HepG2 (cell line): ENCODE data around the gene SRF. TPM values are rescaled to one million over a fixed set of nuclear protein-coding genes. Genes with fewer than 3 reads are reported as not detected.

Experiments
- BHLHE40 ChIP-seq: IDR thresholded peaks from 2 replicates; pipeline ENCODE4 v1.6.1; 2011; ENCODE audit warnings: low read length, improper control_type of control experiment
- ELF4 ChIP-seq: sonication (generic); formaldehyde crosslinking; IDR thresholded peaks from 2 replicates; pipeline ENCODE4 v1.5.0; 2020; ENCODE audit warnings: missing genetic modification reagents, mild to moderate bottlenecking, moderate library complexity, borderline replicate concordance
- KDM3A ChIP-seq: IDR thresholded peaks from 2 replicates; pipeline ENCODE4 v1.6.1; 2018; ENCODE audit warnings: low read depth, missing compliant biosample characterization
- KDM4B ChIP-seq: sonication (generic); formaldehyde crosslinking; IDR thresholded peaks from 2 replicates; pipeline ENCODE4 v1.4.0; 2020; ENCODE audit warnings: missing genetic modification reagents
- KLF12 ChIP-seq: sonication (generic); formaldehyde crosslinking; IDR thresholded peaks from 2 replicates; pipeline ENCODE4 v1.4.0; 2020; ENCODE audit warnings: missing genetic modification reagents, borderline replicate concordance
- MIER3 ChIP-seq: IDR thresholded peaks from 2 replicates; pipeline ENCODE4 v1.6.1; 2016; ENCODE audit warnings: missing compliant biosample characterization, borderline replicate concordance
- PCBP1 ChIP-seq: fragments of 200-400 bp; formaldehyde crosslinking; IDR thresholded peaks from 2 replicates; pipeline ENCODE4 v1.6.1; 2017; ENCODE audit warnings: mild to moderate bottlenecking, low read depth, low read length, borderline replicate concordance
- PHF8 ChIP-seq: sonication (generic); formaldehyde crosslinking; IDR thresholded peaks from 2 replicates; pipeline ENCODE4 v1.5.0; 2020; ENCODE audit warnings: missing genetic modification reagents
- POLR2AphosphoS5 ChIP-seq: IDR thresholded peaks from 2 replicates; pipeline ENCODE4 v1.6.1; 2012; ENCODE audit warnings: low read depth, low read length
- RAD21 ChIP-seq: fragments of 450-650 bp; formaldehyde crosslinking; IDR thresholded peaks from 2 replicates; pipeline ENCODE4 v1.5.0; 2020; ENCODE audit warnings: mild to moderate bottlenecking
- SMAD9 ChIP-seq: sonication (generic); formaldehyde crosslinking; IDR thresholded peaks from 2 replicates; pipeline ENCODE4 v1.5.1; 2020; ENCODE audit warnings: mild to moderate bottlenecking, missing genetic modification reagents
- SNRNP70 ChIP-seq: fragments of 200-400 bp; formaldehyde crosslinking; IDR thresholded peaks from 2 replicates; pipeline ENCODE4 v1.6.1; 2017; ENCODE audit warnings: mild to moderate bottlenecking, low read depth, low read length, moderate library complexity
- XRCC5 ChIP-seq: fragments of 200-400 bp; formaldehyde crosslinking; optimal IDR thresholded peaks from 2 replicates; pipeline ENCODE3; 2017; ENCODE audit warnings: mild to moderate bottlenecking, low read length
- ZBTB7B ChIP-seq: sonication (generic); formaldehyde crosslinking; IDR thresholded peaks from 2 replicates; pipeline ENCODE4 v1.4.0; 2020; ENCODE audit warnings: missing genetic modification reagents
- ZC3H13 ChIP-seq: sonication (generic); formaldehyde crosslinking; IDR thresholded peaks from 2 replicates; pipeline ENCODE4 v1.8.1; 2023; ENCODE audit warnings: mild to moderate bottlenecking, missing genetic modification reagents, moderate library complexity
- ZNF138 ChIP-seq: sonication (generic); formaldehyde crosslinking; IDR thresholded peaks from 2 replicates; pipeline ENCODE4 v1.5.0; 2020; ENCODE audit warnings: mild to moderate bottlenecking, low read depth, missing genetic modification reagents
- ZNF17 ChIP-seq: sonication (generic); formaldehyde crosslinking; IDR thresholded peaks from 2 replicates; pipeline ENCODE4 v1.5.0; 2020; ENCODE audit warnings: mild to moderate bottlenecking, missing genetic modification reagents
- ZNF251 ChIP-seq: sonication (generic); formaldehyde crosslinking; IDR thresholded peaks from 2 replicates; pipeline ENCODE4 v1.9.0; 2021; ENCODE audit warnings: mild to moderate bottlenecking, missing genetic modification reagents
- ZNF260 ChIP-seq: sonication (generic); formaldehyde crosslinking; IDR thresholded peaks from 2 replicates; pipeline ENCODE4 v1.4.0; 2020; ENCODE audit warnings: missing genetic modification reagents, low read depth, mild to moderate bottlenecking, borderline replicate concordance
- ZNF326 ChIP-seq: sonication (generic); formaldehyde crosslinking; IDR thresholded peaks from 2 replicates; pipeline ENCODE4 v1.4.0; 2020; ENCODE audit warnings: missing genetic modification reagents, borderline replicate concordance
- ZNF367 ChIP-seq: sonication (generic); formaldehyde crosslinking; IDR thresholded peaks from 2 replicates; pipeline ENCODE4 v1.4.0; 2020; ENCODE audit warnings: missing genetic modification reagents, borderline replicate concordance
- ZNF552 ChIP-seq: sonication (generic); formaldehyde crosslinking; IDR thresholded peaks from 2 replicates; pipeline ENCODE4 v1.9.0; 2022; ENCODE audit warnings: missing genetic modification reagents, mild to moderate bottlenecking, borderline replicate concordance
- ZNF775 ChIP-seq: sonication (generic); formaldehyde crosslinking; IDR thresholded peaks from 2 replicates; pipeline ENCODE4 v1.4.0; 2020; ENCODE audit warnings: missing genetic modification reagents, mild to moderate bottlenecking, moderate library complexity, borderline replicate concordance
- ZNF792 ChIP-seq: IDR thresholded peaks from 2 replicates; pipeline ENCODE4 v1.6.1; 2016
- ZSCAN30 ChIP-seq: sonication (generic); formaldehyde crosslinking; IDR thresholded peaks from 2 replicates; pipeline ENCODE4 v1.5.0; 2020; ENCODE audit warnings: mild to moderate bottlenecking, missing genetic modification reagents
- ZSCAN31 ChIP-seq: sonication (generic); formaldehyde crosslinking; IDR thresholded peaks from 2 replicates; pipeline ENCODE4 v1.5.0; 2020; ENCODE audit warnings: low read depth, mild to moderate bottlenecking, missing genetic modification reagents
- polyA plus RNA-seq, 8 experiments: library from polyadenylated mRNA; depleted of rRNA in 3 of 8; stranded (reverse) in 7 of 8; unstranded in 1 of 8; fragments of >200 nt; fragmentation: Illumina TruSeq in 4 of 8; extraction: Trizol in 4 of 8; gene quantifications; 2 replicates each; pipeline versions ENCODE4 v1.2.1 to v1.2.3, GENCODE V29; 2011 to 2016; ENCODE audit warnings: low read depth in 4 of 8, missing spikeins in 1 of 8, mixed read lengths in 1 of 8; ENCODE audit not compliant: insufficient read depth in 1 of 8
- total RNA-seq, 5 experiments: library from RNA; depleted of rRNA; stranded (reverse); fragments of >200 nt; fragmentation: Illumina TruSeq; extraction: Trizol; gene quantifications; 2 replicates each; pipeline ENCODE4 v1.2.3, GENCODE V29; 2016; ENCODE audit warnings: low read depth in 1 of 5
- TF ChIP-seq, protein P1 (sequence below): sonication (generic); formaldehyde crosslinking; IDR thresholded peaks from 2 replicates; pipeline ENCODE4 v1.8.0; 2022; ENCODE audit warnings: mild to moderate bottlenecking, missing genetic modification reagents
- TF ChIP-seq, protein P2 (sequence below): sonication (generic); formaldehyde crosslinking; IDR thresholded peaks from 2 replicates; pipeline ENCODE4 v1.4.0; 2020; ENCODE audit warnings: missing genetic modification reagents
- TF ChIP-seq, protein P3 (sequence below): sonication (generic); formaldehyde crosslinking; IDR thresholded peaks from 2 replicates; pipeline ENCODE4 v1.4.0; 2020; ENCODE audit warnings: low read depth, mild to moderate bottlenecking, missing genetic modification reagents

The SRF gene
- total and polyA plus RNA-seq, 2 of the 13 experiments (the other 11 are each of a cell fraction or from before 2014, with no cell fraction given) = 25.5 to 44.1 TPM

DNA sequence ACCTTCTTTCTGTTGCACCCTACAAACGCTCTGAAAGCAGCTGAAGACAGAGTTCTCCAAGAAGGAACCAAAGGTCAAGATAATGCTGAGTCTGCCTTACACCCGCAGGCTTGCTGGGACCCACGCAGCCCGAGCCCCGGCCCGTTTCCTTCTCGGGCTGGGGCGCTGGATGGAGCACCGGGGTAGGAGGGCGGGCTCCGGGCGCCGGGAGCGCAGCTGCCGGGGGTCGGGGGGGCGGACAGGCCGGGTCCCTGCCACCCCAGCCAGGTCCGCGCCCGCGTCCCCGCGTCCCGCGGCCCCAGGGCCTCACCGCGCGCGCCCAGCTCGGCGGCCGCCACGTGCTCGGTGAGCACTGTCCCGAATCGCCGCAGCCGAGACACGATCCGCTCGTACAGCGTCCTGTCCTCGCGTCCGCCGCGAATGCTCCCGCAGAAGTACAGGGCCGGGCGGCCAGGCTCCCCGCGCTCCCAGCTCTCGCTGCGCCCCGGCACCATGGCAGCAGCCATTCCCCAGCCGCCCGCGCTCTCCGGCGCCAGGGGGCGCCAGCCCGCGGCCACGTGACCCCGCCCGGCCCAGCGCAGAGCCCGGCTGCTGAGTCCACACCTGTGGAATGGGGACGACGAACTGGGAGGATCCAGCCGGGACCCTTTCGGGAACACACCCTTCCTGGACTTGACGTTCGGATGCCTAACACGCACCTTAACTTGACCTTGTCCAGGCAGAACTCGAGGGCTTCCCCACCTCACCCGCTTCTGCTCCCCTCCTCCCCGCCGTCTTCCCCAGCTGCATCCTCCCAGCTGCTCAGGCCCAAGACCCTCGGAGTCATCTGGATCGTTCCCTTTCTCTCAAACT, 58.1 kb downstream of the SRF start, which contains the start of gene DNPH1 (continued):
- TF ChIP-seq, protein P1, sequence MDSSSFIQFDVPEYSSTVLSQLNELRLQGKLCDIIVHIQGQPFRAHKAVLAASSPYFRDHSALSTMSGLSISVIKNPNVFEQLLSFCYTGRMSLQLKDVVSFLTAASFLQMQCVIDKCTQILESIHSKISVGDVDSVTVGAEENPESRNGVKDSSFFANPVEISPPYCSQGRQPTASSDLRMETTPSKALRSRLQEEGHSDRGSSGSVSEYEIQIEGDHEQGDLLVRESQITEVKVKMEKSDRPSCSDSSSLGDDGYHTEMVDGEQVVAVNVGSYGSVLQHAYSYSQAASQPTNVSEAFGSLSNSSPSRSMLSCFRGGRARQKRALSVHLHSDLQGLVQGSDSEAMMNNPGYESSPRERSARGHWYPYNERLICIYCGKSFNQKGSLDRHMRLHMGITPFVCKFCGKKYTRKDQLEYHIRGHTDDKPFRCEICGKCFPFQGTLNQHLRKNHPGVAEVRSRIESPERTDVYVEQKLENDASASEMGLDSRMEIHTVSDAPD (CRISPR knock-in tag) = peak; percentile 89
- TF ChIP-seq RAD21 (peak; percentile 97), ZNF260 (CRISPR knock-in tag) (no peak), ZC3H13 (peak; percentile 84), ZNF251 (CRISPR knock-in tag) (no peak), KDM4B (no peak), SMAD9 (0 out of 2 replicates have a peak, but pooled peaks have one; percentile 44), ZSCAN31 (CRISPR knock-in tag) (peak; percentile 92), MIER3 (CRISPR knock-in tag) (no peak; the same call in 1 of the 2 replicates), ZNF367 (CRISPR knock-in tag) (no peak; the same call in 1 of the 2 replicates), ZBTB7B (CRISPR knock-in tag) (no peak), ZSCAN30 (CRISPR knock-in tag) (0 out of 2 replicates have a peak, but pooled peaks have one; percentile 4), PCBP1 (no peak), ZNF552 (CRISPR knock-in tag) (peak; percentile 26; the same call in 1 of the 2 replicates), ZNF17 (CRISPR knock-in tag) (no peak), ZNF138 (CRISPR knock-in tag) (peak; percentile 82), PHF8 (CRISPR knock-in tag) (peak; percentile 90), BHLHE40 (peak; percentile 86), KLF12 (CRISPR knock-in tag) (peak; percentile 92; the same call in 1 of the 2 replicates), POLR2AphosphoS5 (peak; percentile 65), ZNF775 (CRISPR knock-in tag) (no peak), SNRNP70 (no peak), ZNF792 (CRISPR knock-in tag) (peak; percentile 46; the same call in 1 of the 2 replicates), ELF4 (CRISPR knock-in tag) (no peak), XRCC5 (peak; percentile 97), KDM3A (CRISPR knock-in tag) (no peak), ZNF326 (CRISPR knock-in tag) (no peak)
- TF ChIP-seq, protein P2, sequence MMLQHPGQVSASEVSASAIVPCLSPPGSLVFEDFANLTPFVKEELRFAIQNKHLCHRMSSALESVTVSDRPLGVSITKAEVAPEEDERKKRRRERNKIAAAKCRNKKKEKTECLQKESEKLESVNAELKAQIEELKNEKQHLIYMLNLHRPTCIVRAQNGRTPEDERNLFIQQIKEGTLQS (CRISPR knock-in tag) = peak; percentile 67
- TF ChIP-seq, protein P3, sequence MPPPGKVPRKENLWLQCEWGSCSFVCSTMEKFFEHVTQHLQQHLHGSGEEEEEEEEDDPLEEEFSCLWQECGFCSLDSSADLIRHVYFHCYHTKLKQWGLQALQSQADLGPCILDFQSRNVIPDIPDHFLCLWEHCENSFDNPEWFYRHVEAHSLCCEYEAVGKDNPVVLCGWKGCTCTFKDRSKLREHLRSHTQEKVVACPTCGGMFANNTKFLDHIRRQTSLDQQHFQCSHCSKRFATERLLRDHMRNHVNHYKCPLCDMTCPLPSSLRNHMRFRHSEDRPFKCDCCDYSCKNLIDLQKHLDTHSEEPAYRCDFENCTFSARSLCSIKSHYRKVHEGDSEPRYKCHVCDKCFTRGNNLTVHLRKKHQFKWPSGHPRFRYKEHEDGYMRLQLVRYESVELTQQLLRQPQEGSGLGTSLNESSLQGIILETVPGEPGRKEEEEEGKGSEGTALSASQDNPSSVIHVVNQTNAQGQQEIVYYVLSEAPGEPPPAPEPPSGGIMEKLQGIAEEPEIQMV (CRISPR knock-in tag) = peak; percentile 66; the same call in 1 of the 2 replicates
